H9 (cell line): ENCODE results near the gene FAM43A. TPM values are rescaled to one million over a fixed set of nuclear protein-coding genes. Genes with fewer than 3 reads are reported as not detected.

ENCODE experiments used
- DNase-seq: peaks from one replicate; pipeline ENCODE4 v3.0.0-alpha.2; 2017
- H2AFZ ChIP-seq: one replicate; pipeline ENCODE4 v1.6.1; 2013; ENCODE audit warnings: mild to moderate bottlenecking, low read length, control low read depth, moderate library complexity
- H2AK5ac ChIP-seq: 2 replicates; pipeline ENCODE4 v1.6.1; 2013; ENCODE audit warnings: low read length, control low read depth, mixed read lengths; ENCODE audit not compliant: insufficient read length
- H2BK120ac ChIP-seq: one replicate; pipeline ENCODE4 v1.6.1; 2013; ENCODE audit warnings: low read depth, mild to moderate bottlenecking, low read length, control low read depth, inconsistent platforms; ENCODE audit not compliant: poor library complexity, severe bottlenecking
- H2BK12ac ChIP-seq: 2 replicates; pipeline ENCODE4 v1.6.1; 2013; ENCODE audit warnings: low read length, control low read depth, mixed read lengths, low read depth; ENCODE audit not compliant: insufficient read length
- H2BK15ac ChIP-seq: 2 replicates; pipeline ENCODE4 v1.6.1; 2013; ENCODE audit warnings: low read depth, low read length, control low read depth
- H2BK20ac ChIP-seq: one replicate; pipeline ENCODE4 v1.6.1; 2013; ENCODE audit warnings: low read depth, mild to moderate bottlenecking, low read length, control low read depth, inconsistent platforms; ENCODE audit not compliant: poor library complexity, severe bottlenecking
- H2BK5ac ChIP-seq: 2 replicates; pipeline ENCODE4 v1.6.1; 2013; ENCODE audit warnings: low read length, control low read depth, mixed read lengths; ENCODE audit not compliant: insufficient read length
- H3K14ac ChIP-seq: 2 replicates; pipeline ENCODE4 v1.6.1; 2013; ENCODE audit warnings: low read length, control low read depth; ENCODE audit not compliant: insufficient read depth
- H3K18ac ChIP-seq: 2 replicates; pipeline ENCODE4 v1.6.1; 2013; ENCODE audit warnings: low read depth, mild to moderate bottlenecking, mixed read lengths, low read length, control low read depth; ENCODE audit not compliant: insufficient read length
- H3K23ac ChIP-seq: 2 replicates; pipeline ENCODE4 v1.6.1; 2013; ENCODE audit warnings: low read length, control low read depth, mixed read lengths, low read depth; ENCODE audit not compliant: insufficient read length
- H3K23me2 ChIP-seq: 2 replicates; pipeline ENCODE4 v1.6.1; 2013; ENCODE audit warnings: low read depth, mild to moderate bottlenecking, mixed read lengths, low read length, control low read depth; ENCODE audit not compliant: insufficient read length, poor library complexity, severe bottlenecking
- H3K27ac ChIP-seq: 2 replicates; pipeline ENCODE4 v1.5.1; 2013; ENCODE audit warnings: low read length, control low read depth, mixed read lengths, low read depth; ENCODE audit not compliant: insufficient read length
- H3K27me3 ChIP-seq: 2 replicates; pipeline ENCODE4 v1.6.1; 2013; ENCODE audit warnings: low read length, control low read depth, inconsistent platforms; ENCODE audit not compliant: insufficient read depth
- H3K4ac ChIP-seq: 2 replicates; pipeline ENCODE4 v1.6.1; 2013; ENCODE audit warnings: low read depth, mild to moderate bottlenecking, control low read depth, inconsistent platforms, low read length, moderate library complexity
- H3K4me1 ChIP-seq: 2 replicates; pipeline ENCODE4 v1.6.1; 2013; ENCODE audit warnings: low read length, control low read depth, inconsistent platforms; ENCODE audit not compliant: insufficient read depth
- H3K4me2 ChIP-seq: 2 replicates; pipeline ENCODE4 v1.6.1; 2013; ENCODE audit warnings: low read length, control low read depth, mixed read lengths; ENCODE audit not compliant: insufficient read length, insufficient read depth
- H3K56ac ChIP-seq: 2 replicates; pipeline ENCODE4 v1.6.1; 2013; ENCODE audit warnings: low read depth, mild to moderate bottlenecking, mixed read lengths, low read length, control low read depth; ENCODE audit not compliant: insufficient read length
- H3K79me1 ChIP-seq: 2 replicates; pipeline ENCODE4 v1.6.1; 2013; ENCODE audit warnings: low read depth, mild to moderate bottlenecking, moderate library complexity, low read length, control low read depth, inconsistent platforms; ENCODE audit not compliant: insufficient read depth, poor library complexity, severe bottlenecking
- H3K79me2 ChIP-seq: 2 replicates; pipeline ENCODE4 v1.6.1; 2013; ENCODE audit warnings: low read length, control low read depth, inconsistent platforms; ENCODE audit not compliant: insufficient read depth
- H3K9ac ChIP-seq: 2 replicates; pipeline ENCODE4 v1.6.1; 2013; ENCODE audit warnings: low read length, control low read depth, mixed read lengths; ENCODE audit not compliant: insufficient read length; ENCODE audit errors: extremely low read depth
- H3K9me3 ChIP-seq: one replicate; pipeline ENCODE4 v1.6.1; 2013; ENCODE audit warnings: low read depth, low read length, inconsistent platforms; ENCODE audit not compliant: control insufficient read depth
- H3T11ph ChIP-seq: one replicate; pipeline ENCODE4 v1.6.1; 2013; ENCODE audit warnings: mild to moderate bottlenecking, low read length, control low read depth, inconsistent platforms
- H4K20me1 ChIP-seq: one replicate; pipeline ENCODE4 v1.6.1; 2013; ENCODE audit not compliant: control insufficient read depth, insufficient read length, insufficient read depth
- H4K5ac ChIP-seq: 2 replicates; pipeline ENCODE4 v1.6.1; 2013; ENCODE audit warnings: low read depth, mild to moderate bottlenecking, mixed read lengths, low read length, control low read depth; ENCODE audit not compliant: insufficient read length
- H4K8ac ChIP-seq: replicated peaks from 2 replicates; pipeline ENCODE4 v1.6.1; 2013; ENCODE audit warnings: low read length, control low read depth, mixed read lengths, low read depth; ENCODE audit not compliant: insufficient read length
- H4K91ac ChIP-seq: 2 replicates; pipeline ENCODE4 v1.6.1; 2013; ENCODE audit warnings: low read depth, mild to moderate bottlenecking, moderate library complexity, mixed read lengths, low read length, control low read depth; ENCODE audit not compliant: insufficient read length
- H3K27ac Mint-ChIP-seq, 3 experiments: 2 replicates in 2 of 3; 3 replicates in 1 of 3; pipeline ENCODE4 v1.8.0; 2020 to 2021; ENCODE audit warnings: mixed read lengths in 3 of 3, mild to moderate bottlenecking in 1 of 3, moderate library complexity in 1 of 3
- H3K27me3 Mint-ChIP-seq: 2 replicates; pipeline ENCODE4 v1.8.0; 2021; ENCODE audit warnings: low read depth, mild to moderate bottlenecking, moderate library complexity, mixed read lengths
- H3K36me3 Mint-ChIP-seq, 3 experiments: 2 replicates in 2 of 3; 3 replicates in 1 of 3; pipeline ENCODE4 v1.8.0; 2020 to 2021; ENCODE audit warnings: low read depth in 3 of 3, mixed read lengths in 3 of 3; ENCODE audit not compliant: insufficient read depth in 1 of 3
- H3K4me1 Mint-ChIP-seq, 2 experiments: 2 replicates each; pipeline ENCODE4 v1.8.0; 2020; ENCODE audit warnings: mixed read lengths in 2 of 2
- H3K4me3 Mint-ChIP-seq, 2 experiments: 2 replicates in 1 of 2; 3 replicates in 1 of 2; pipeline ENCODE4 v1.8.0; 2020 to 2021; ENCODE audit warnings: mild to moderate bottlenecking in 2 of 2, mixed read lengths in 2 of 2, moderate library complexity in 1 of 2
- H3K9me3 Mint-ChIP-seq, 2 experiments: 2 replicates in 1 of 2; 3 replicates in 1 of 2; pipeline ENCODE4 v1.8.0; 2020; ENCODE audit warnings: mild to moderate bottlenecking in 2 of 2, mixed read lengths in 2 of 2, moderate library complexity in 1 of 2
- WGBS: extraction: QIAGEN DNeasy Blood & Tissue Kit; methylation state at CpG from one replicate; pipeline ENCODE4 v1.1.7; 2013; ENCODE audit warnings: missing lambda C conversion rate, low lambda C conversion rate, mixed read lengths; ENCODE audit not compliant: insufficient read length; ENCODE audit errors: extremely low coverage; 5-methylcytosine and 5-hydroxymethylcytosine counted together
- total RNA-seq: library from RNA; stranded (reverse); gene quantifications from 2 replicates; pipeline ENCODE4 v1.2.1, GENCODE V29; 2021
- TF ChIP-seq, protein P1 (sequence below): fragments of 200-600 bp; sonication (generic); conservative IDR thresholded peaks from 3 replicates; pipeline ENCODE4 v1.8.0; 2021; ENCODE audit warnings: antibody characterized with exemption, mild to moderate bottlenecking

FAM43A gene
- total RNA-seq, 1 experiment from 2014 or later: 2.7 TPM

- WGBS: no CpG with 5 or more reads among the region's 3 CpGs
- Histone ChIP-seq H3K27me3 (no peaks in the 10 kb centered on the region), H3T11ph (no peak overlapping the region), H3K9me3 (no peaks in the 10 kb centered on the region), H3K18ac (no peak overlapping the region), H4K5ac (no peak overlapping the region), H2BK20ac (no peak overlapping the region), H3K14ac (no peak overlapping the region), H2AK5ac (no peak overlapping the region), H2BK15ac (no peak overlapping the region), H3K23me2 (no peaks in the 10 kb centered on the region), H2BK5ac (no peak overlapping the region), H4K20me1 (no peaks in the 10 kb centered on the region), H3K79me2 (no peaks in the 10 kb centered on the region; the same call in 1 of the 2 replicates), H3K4me2 (no peak overlapping the region), H2BK12ac (no peak overlapping the region), H4K8ac (no peak overlapping the region), H4K91ac (no peak overlapping the region), H3K9ac (no peak overlapping the region), H2BK120ac (no peak overlapping the region), H3K79me1 (no peaks in the 10 kb centered on the region), H3K27ac (no peak overlapping the region), H3K23ac (no peak overlapping the region), H3K4me1 (no peaks in the 10 kb centered on the region), H2AFZ (no peak overlapping the region), H3K4ac (no peak overlapping the region), H3K56ac (no peak overlapping the region)
- no peak overlapping the region for H3K4me3 Mint-ChIP-seq
- 0 out of 7 replicates have a peak overlapping the region, but pooled peaks of 1 of the 3 experiments have one; percentile 40 for H3K27ac Mint-ChIP-seq
- H3K36me3 Mint-ChIP-seq: peaks cover 29 to 74% (median 52%) of the 10 kb centered on the region in 3 experiments; a peak in 6 of 7 replicates
- H3K4me1 Mint-ChIP-seq: no peaks in the 10 kb centered on the region
- no peaks in the 10 kb centered on the region for H3K27me3 Mint-ChIP-seq
- H3K9me3 Mint-ChIP-seq: no peaks in the 10 kb centered on the region; a peak in 1 of 5 replicates
- DNase-seq: no peak
- TF ChIP-seq, protein P1, sequence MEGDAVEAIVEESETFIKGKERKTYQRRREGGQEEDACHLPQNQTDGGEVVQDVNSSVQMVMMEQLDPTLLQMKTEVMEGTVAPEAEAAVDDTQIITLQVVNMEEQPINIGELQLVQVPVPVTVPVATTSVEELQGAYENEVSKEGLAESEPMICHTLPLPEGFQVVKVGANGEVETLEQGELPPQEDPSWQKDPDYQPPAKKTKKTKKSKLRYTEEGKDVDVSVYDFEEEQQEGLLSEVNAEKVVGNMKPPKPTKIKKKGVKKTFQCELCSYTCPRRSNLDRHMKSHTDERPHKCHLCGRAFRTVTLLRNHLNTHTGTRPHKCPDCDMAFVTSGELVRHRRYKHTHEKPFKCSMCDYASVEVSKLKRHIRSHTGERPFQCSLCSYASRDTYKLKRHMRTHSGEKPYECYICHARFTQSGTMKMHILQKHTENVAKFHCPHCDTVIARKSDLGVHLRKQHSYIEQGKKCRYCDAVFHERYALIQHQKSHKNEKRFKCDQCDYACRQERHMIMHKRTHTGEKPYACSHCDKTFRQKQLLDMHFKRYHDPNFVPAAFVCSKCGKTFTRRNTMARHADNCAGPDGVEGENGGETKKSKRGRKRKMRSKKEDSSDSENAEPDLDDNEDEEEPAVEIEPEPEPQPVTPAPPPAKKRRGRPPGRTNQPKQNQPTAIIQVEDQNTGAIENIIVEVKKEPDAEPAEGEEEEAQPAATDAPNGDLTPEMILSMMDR: no peak
Measured at GRCh38 chr3:194661374-194661773, 24.3 kb upstream of the FAM43A start.
